DND-41 (cell line): Measurements from ENCODE around the gene HM13.
A peak's percentile ranks its signal among the peaks of the same experiment; 100 is the strongest.

Experiments
- ATAC-seq: fragments of 200-7000 bp; cut with Tn5 transposase; 3 replicates; pipeline ENCODE4 v1.9.1; 2021; ENCODE audit warnings: low read depth; ENCODE audit not compliant: insufficient read depth
- DNase-seq: peaks from one replicate; pipeline ENCODE4 v3.0.0-alpha.2; 2020
- H2AFZ ChIP-seq: 2 replicates; pipeline ENCODE4 v1.6.0; 2012; ENCODE audit warnings: low read depth, low read length
- H3K27ac ChIP-seq: 2 replicates; pipeline ENCODE4 v1.5.1; 2012; ENCODE audit warnings: low read length, inconsistent platforms
- H3K27me3 ChIP-seq: fragments of 200-600 bp; sonication (generic); 2 replicates; pipeline ENCODE4 v1.6.0; 2012; ENCODE audit warnings: low read length, mild to moderate bottlenecking, inconsistent platforms; ENCODE audit not compliant: insufficient read depth, poor library complexity
- H3K36me3 ChIP-seq: 2 replicates; pipeline ENCODE4 v1.5.1; 2012; ENCODE audit warnings: low read length, inconsistent platforms; ENCODE audit not compliant: insufficient read depth
- H3K4me1 ChIP-seq: 2 replicates; pipeline ENCODE4 v1.5.1; 2012; ENCODE audit warnings: mild to moderate bottlenecking, low read length; ENCODE audit not compliant: insufficient read depth
- H3K4me2 ChIP-seq: 2 replicates; pipeline ENCODE4 v1.6.0; 2012; ENCODE audit warnings: mild to moderate bottlenecking, moderate library complexity, low read length, inconsistent platforms; ENCODE audit not compliant: insufficient read depth
- H3K4me3 ChIP-seq, 2 experiments: fragments of 200-600 bp in 1 of 2; shearing (Covaris generic) in 1 of 2; 2 replicates each; pipeline ENCODE4 v1.5.1; 2012 to 2016; ENCODE audit warnings: inconsistent platforms in 2 of 2, low read length in 2 of 2, mild to moderate bottlenecking in 2 of 2, low read depth in 1 of 2, moderate library complexity in 1 of 2
- H3K79me2 ChIP-seq: 2 replicates; pipeline ENCODE4 v1.6.0; 2012; ENCODE audit warnings: low read length, inconsistent platforms; ENCODE audit not compliant: insufficient read depth
- H3K9ac ChIP-seq: 2 replicates; pipeline ENCODE4 v1.6.0; 2012; ENCODE audit warnings: low read depth, mild to moderate bottlenecking, inconsistent platforms, low read length, moderate library complexity
- H3K9me3 ChIP-seq: 2 replicates; pipeline ENCODE4 v1.5.1; 2012; ENCODE audit warnings: low read length, moderate library complexity, mild to moderate bottlenecking, inconsistent platforms; ENCODE audit not compliant: insufficient read depth, severe bottlenecking
- H4K20me1 ChIP-seq: 2 replicates; pipeline ENCODE4 v1.6.0; 2012; ENCODE audit warnings: low read length; ENCODE audit not compliant: insufficient read depth
- CTCF ChIP-seq: IDR thresholded peaks from 2 replicates; pipeline ENCODE4 v1.5.1; 2012; ENCODE audit warnings: borderline replicate concordance, low read length, moderate library complexity, mild to moderate bottlenecking; ENCODE audit not compliant: poor library complexity, severe bottlenecking; ENCODE audit errors: extremely low read depth
- EZH2 ChIP-seq: IDR thresholded peaks from 3 replicates; pipeline ENCODE4 v1.6.1; 2012; ENCODE audit warnings: borderline replicate concordance, low read depth, mild to moderate bottlenecking, moderate library complexity, low read length, inconsistent platforms; ENCODE audit not compliant: severe bottlenecking

Gene HM13

GRCh38 chr20:31489152-31489551 lies 25.1 kb upstream of the HM13 start:
- Histone ChIP-seq H3K27ac (no peak overlapping the region), H3K4me3 (no peak overlapping the region), H3K27me3 (peaks cover 4% of the 10 kb centered on the region), H3K9me3 (no peaks in the 10 kb centered on the region), H3K9ac (no peak overlapping the region), H4K20me1 (no peaks in the 10 kb centered on the region), H3K79me2 (no peaks in the 10 kb centered on the region), H3K4me1 (no peaks in the 10 kb centered on the region), H3K36me3 (no peaks in the 10 kb centered on the region), H3K4me2 (no peak overlapping the region), H2AFZ (no peak overlapping the region)
- ATAC-seq (no peak), DNase-seq (no peak)
- no peak for TF ChIP-seq EZH2
- no peak for TF ChIP-seq CTCF

- Histone ChIP-seq H3K4me3 (no peak overlapping the region), H3K79me2 (no peaks in the 10 kb centered on the region), H3K9ac (no peak overlapping the region), H3K36me3 (no peaks in the 10 kb centered on the region), H3K27ac (no peak overlapping the region), H3K27me3 (peaks cover 4% of the 10 kb centered on the region), H2AFZ (no peak overlapping the region), H4K20me1 (no peaks in the 10 kb centered on the region), H3K4me2 (no peak overlapping the region), H3K9me3 (no peaks in the 10 kb centered on the region), H3K4me1 (no peaks in the 10 kb centered on the region)
- TF ChIP-seq EZH2 (no peak), CTCF (no peak)
- ATAC-seq (no peak), DNase-seq (no peak)
These were observed 23.5 kb upstream of the HM13 start for GRCh38 chr20:31490752-31491151.

- Histone ChIP-seq H2AFZ (no peak overlapping the region), H3K4me2 (no peak overlapping the region), H3K9me3 (no peaks in the 10 kb centered on the region), H4K20me1 (no peaks in the 10 kb centered on the region), H3K79me2 (no peaks in the 10 kb centered on the region), H3K4me1 (no peaks in the 10 kb centered on the region), H3K27ac (no peak overlapping the region), H3K4me3 (no peak overlapping the region), H3K27me3 (peaks cover 6% of the 10 kb centered on the region), H3K9ac (no peak overlapping the region), H3K36me3 (no peaks in the 10 kb centered on the region)
- ATAC-seq (peak; percentile 55; the same call in 1 of the 3 replicates), DNase-seq (no peak)
- TF ChIP-seq EZH2 (no peak), CTCF (peak; percentile 38)
These were observed 20.1 kb upstream of the HM13 start for GRCh38 chr20:31494131-31494530.

- no peaks in the 10 kb centered on the region for H3K36me3 ChIP-seq
- TF ChIP-seq CTCF (no peak), EZH2 (no peak)
- no peak overlapping the region for H3K4me2 ChIP-seq
- no peak overlapping the region for H2AFZ ChIP-seq
- no peak overlapping the region for H3K27ac ChIP-seq
- H3K27me3 ChIP-seq: peaks cover 6% of the 10 kb centered on the region
- H3K79me2 ChIP-seq: no peaks in the 10 kb centered on the region
- ATAC-seq (no peak), DNase-seq (no peak)
- H3K4me1 ChIP-seq: no peaks in the 10 kb centered on the region
- no peaks in the 10 kb centered on the region for H3K9me3 ChIP-seq
- H3K4me3 ChIP-seq: no peak overlapping the region
- no peaks in the 10 kb centered on the region for H4K20me1 ChIP-seq
- no peak overlapping the region for H3K9ac ChIP-seq
These were observed 17.4 kb upstream of the HM13 start for GRCh38 chr20:31496761-31497295.
